ENCODE results near the gene COPB2. TPM values are rescaled to one million over a fixed set of nuclear protein-coding genes. Genes with fewer than 3 reads are reported as not detected.

Gene COPB2
- total RNA-seq, 1 donor from 2014 or later: 171 TPM

GRCh38 chr3:139313921-139314320 is 75.5 kb downstream of the COPB2 start:
- TF ChIP-seq CTCF (IDR thresholded peaks at IDR 0.05; ENCODE audit: insufficient read depth, low read length, severe bottlenecking): no peak
- no peak for DNase-seq (ENCODE audit: low read depth)
- no peak for FAIRE-seq
- Histone ChIP-seq H3K36me3 (ENCODE audit: control insufficient read depth, insufficient read depth, low read length) (no peaks in the 10 kb centered on the region), H3K27me3 (ENCODE audit: control insufficient read depth, insufficient read depth, low read length) (no peaks in the 10 kb centered on the region), H3K4me3 (ENCODE audit: low read depth, low read length) (no peak overlapping the region)

GRCh38 chr3:139312959-139313358 is 76.5 kb downstream of the COPB2 start:
- TF ChIP-seq CTCF (IDR thresholded peaks at IDR 0.05; ENCODE audit: insufficient read depth, low read length, severe bottlenecking): no peak
- Histone ChIP-seq H3K27me3 (ENCODE audit: control insufficient read depth, insufficient read depth, low read length) (no peaks in the 10 kb centered on the region), H3K36me3 (ENCODE audit: control insufficient read depth, insufficient read depth, low read length) (no peaks in the 10 kb centered on the region), H3K4me3 (ENCODE audit: low read depth, low read length) (no peak overlapping the region)
- FAIRE-seq (no peak), DNase-seq (ENCODE audit: low read depth) (peak; percentile 36)

GRCh38 chr3:139312416-139312815 is 77.0 kb downstream of the COPB2 start:
- no peak overlapping the region for H3K4me3 ChIP-seq (ENCODE audit: low read depth, low read length)
- no peaks in the 10 kb centered on the region for H3K36me3 ChIP-seq (ENCODE audit: control insufficient read depth, insufficient read depth, low read length)
- H3K27me3 ChIP-seq (ENCODE audit: control insufficient read depth, insufficient read depth, low read length): no peaks in the 10 kb centered on the region
- DNase-seq (ENCODE audit: low read depth) (no peak), FAIRE-seq (no peak)
- TF ChIP-seq CTCF (IDR thresholded peaks at IDR 0.05; ENCODE audit: insufficient read depth, low read length, severe bottlenecking): no peak

- Histone ChIP-seq H3K27me3 (ENCODE audit: control insufficient read depth, insufficient read depth, low read length) (no peaks in the 10 kb centered on the region), H3K4me3 (ENCODE audit: low read depth, low read length) (no peak overlapping the region), H3K36me3 (ENCODE audit: control insufficient read depth, insufficient read depth, low read length) (no peaks in the 10 kb centered on the region)
- TF ChIP-seq CTCF (IDR thresholded peaks at IDR 0.05; ENCODE audit: insufficient read depth, low read length, severe bottlenecking): no peak
- FAIRE-seq (no peak), DNase-seq (ENCODE audit: low read depth) (no peak)
Measured at GRCh38 chr3:139311557-139311956, 77.9 kb downstream of the COPB2 start.

- DNase-seq (ENCODE audit: low read depth) (peak; percentile 50), FAIRE-seq (no peak)
- TF ChIP-seq CTCF (IDR thresholded peaks at IDR 0.05; ENCODE audit: insufficient read depth, low read length, severe bottlenecking): no peak
- H3K36me3 ChIP-seq (ENCODE audit: control insufficient read depth, insufficient read depth, low read length): no peaks in the 10 kb centered on the region
- no peaks in the 10 kb centered on the region for H3K27me3 ChIP-seq (ENCODE audit: control insufficient read depth, insufficient read depth, low read length)
- no peak overlapping the region for H3K4me3 ChIP-seq (ENCODE audit: low read depth, low read length)
Measured at GRCh38 chr3:139310474-139310933, 78.9 kb downstream of the COPB2 start.

GRCh38 chr3:139309880-139310279 is 79.6 kb downstream of the COPB2 start:
- TF ChIP-seq CTCF (IDR thresholded peaks at IDR 0.05; ENCODE audit: insufficient read depth, low read length, severe bottlenecking): no peak
- Histone ChIP-seq H3K36me3 (ENCODE audit: control insufficient read depth, insufficient read depth, low read length) (no peaks in the 10 kb centered on the region), H3K4me3 (ENCODE audit: low read depth, low read length) (no peak overlapping the region), H3K27me3 (ENCODE audit: control insufficient read depth, insufficient read depth, low read length) (no peaks in the 10 kb centered on the region)
- DNase-seq (ENCODE audit: low read depth): no peak
- FAIRE-seq: no peak
